MM.1S (cell line): Measurements from ENCODE around the gene ZNF521.

Experiments used
- CTCF ChIP-seq: fragments of 300-600 bp; sonication (generic); IDR thresholded peaks from 2 replicates; pipeline ENCODE4 v1.5.1; 2016; ENCODE audit warnings: antibody characterized with exemption, low read length, mixed read lengths
- EZH2phosphoT487 ChIP-seq: fragments of 300-600 bp; sonication (generic); IDR thresholded peaks from 2 replicates; pipeline ENCODE4 v1.6.1; 2018; ENCODE audit warnings: antibody characterized with exemption, low read length

GRCh38 chr18:25077944-25078723 is 273.8 kb downstream of the ZNF521 start:
- TF ChIP-seq CTCF (no peak), EZH2phosphoT487 (no peak)
